ENCODE measurements around the gene PAIP2B. TPM values are rescaled to one million over a fixed set of nuclear protein-coding genes. Genes with fewer than 3 reads are reported as not detected.

Gene PAIP2B
- total RNA-seq, 1 experiment from 2014 or later, result 1.1 TPM

GRCh38 chr2:71220743-71221142, 6.2 kb downstream of the PAIP2B start:
- TF ChIP-seq, protein P1, sequence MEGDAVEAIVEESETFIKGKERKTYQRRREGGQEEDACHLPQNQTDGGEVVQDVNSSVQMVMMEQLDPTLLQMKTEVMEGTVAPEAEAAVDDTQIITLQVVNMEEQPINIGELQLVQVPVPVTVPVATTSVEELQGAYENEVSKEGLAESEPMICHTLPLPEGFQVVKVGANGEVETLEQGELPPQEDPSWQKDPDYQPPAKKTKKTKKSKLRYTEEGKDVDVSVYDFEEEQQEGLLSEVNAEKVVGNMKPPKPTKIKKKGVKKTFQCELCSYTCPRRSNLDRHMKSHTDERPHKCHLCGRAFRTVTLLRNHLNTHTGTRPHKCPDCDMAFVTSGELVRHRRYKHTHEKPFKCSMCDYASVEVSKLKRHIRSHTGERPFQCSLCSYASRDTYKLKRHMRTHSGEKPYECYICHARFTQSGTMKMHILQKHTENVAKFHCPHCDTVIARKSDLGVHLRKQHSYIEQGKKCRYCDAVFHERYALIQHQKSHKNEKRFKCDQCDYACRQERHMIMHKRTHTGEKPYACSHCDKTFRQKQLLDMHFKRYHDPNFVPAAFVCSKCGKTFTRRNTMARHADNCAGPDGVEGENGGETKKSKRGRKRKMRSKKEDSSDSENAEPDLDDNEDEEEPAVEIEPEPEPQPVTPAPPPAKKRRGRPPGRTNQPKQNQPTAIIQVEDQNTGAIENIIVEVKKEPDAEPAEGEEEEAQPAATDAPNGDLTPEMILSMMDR (conservative IDR thresholded peaks at IDR 0.05; ENCODE audit: low read depth, low read length), result no peak
- no peak for TF ChIP-seq EZH2 (IDR thresholded peaks at IDR 0.05; ENCODE audit: borderline replicate concordance, low read depth, low read length, poor library complexity, severe bottlenecking)
- H3K4me1 ChIP-seq (ENCODE audit: insufficient read depth, low read length, poor library complexity, severe bottlenecking), result peaks cover 2% of the 10 kb centered on the region
- intact Hi-C loops (cut with micrococcal nuclease; ENCODE audit: unreplicated experiment), result no loop called here
- H3K4me3 ChIP-seq (ENCODE audit: low read depth, low read length, poor library complexity, severe bottlenecking), result no peak overlapping the region
- peaks cover 7% of the 10 kb centered on the region for H3K27me3 ChIP-seq (replicated peaks; ENCODE audit: insufficient read depth, low read depth, low read length, poor library complexity)
- no peaks in the 10 kb centered on the region for H3K36me3 ChIP-seq (ENCODE audit: insufficient read depth, low read length, poor library complexity, severe bottlenecking)
- ChIA-PET POLR2A (ENCODE audit: low non-redundant PET) (no interaction called here), CTCF (no interaction called here)
- no peak overlapping the region for H3K27ac ChIP-seq (ENCODE audit: low read depth, low read length, poor library complexity, severe bottlenecking)
- no peak for DNase-seq (ENCODE audit: low spot score)
- no peaks in the 10 kb centered on the region for H3K9me3 ChIP-seq (ENCODE audit: low read depth, low read length, poor library complexity, severe bottlenecking)
- BruUV-seq (replicated peaks), result no TSS peak

DNA sequence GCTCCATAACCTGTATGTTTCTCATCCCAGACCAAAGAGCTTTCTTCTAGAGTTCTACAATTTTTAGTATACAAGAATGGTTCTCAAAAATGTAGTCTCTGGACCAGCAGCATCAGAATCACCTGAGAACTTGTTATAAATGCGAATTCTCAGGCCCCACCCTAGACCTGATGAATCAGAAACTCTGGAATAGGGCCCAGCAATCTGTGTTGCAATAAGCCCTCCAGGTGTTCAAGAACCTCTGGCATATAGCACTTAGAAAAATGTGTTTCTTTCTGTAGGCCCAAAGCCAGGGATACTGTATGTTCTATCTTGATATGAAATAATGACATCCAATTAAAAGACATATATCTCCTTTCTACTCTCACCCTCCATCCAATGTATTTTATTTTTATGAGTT, 10.4 kb downstream of the PAIP2B start:
- TF ChIP-seq, protein P1 (conservative IDR thresholded peaks at IDR 0.05; ENCODE audit: low read depth, low read length), result no peak
- TF ChIP-seq EZH2 (IDR thresholded peaks at IDR 0.05; ENCODE audit: borderline replicate concordance, low read depth, low read length, poor library complexity, severe bottlenecking), result no peak
- no peak for DNase-seq (ENCODE audit: low spot score)
- BruUV-seq (replicated peaks), result no TSS peak
- Histone ChIP-seq H3K4me1 (ENCODE audit: insufficient read depth, low read length, poor library complexity, severe bottlenecking) (no peaks in the 10 kb centered on the region), H3K27ac (ENCODE audit: low read depth, low read length, poor library complexity, severe bottlenecking) (no peak overlapping the region), H3K9me3 (ENCODE audit: low read depth, low read length, poor library complexity, severe bottlenecking) (no peaks in the 10 kb centered on the region), H3K4me3 (ENCODE audit: low read depth, low read length, poor library complexity, severe bottlenecking) (no peak overlapping the region), H3K27me3 (replicated peaks; ENCODE audit: insufficient read depth, low read depth, low read length, poor library complexity) (peaks cover 3% of the 10 kb centered on the region), H3K36me3 (ENCODE audit: insufficient read depth, low read length, poor library complexity, severe bottlenecking) (no peaks in the 10 kb centered on the region)
- CTCF ChIA-PET, result no interaction called here
- POLR2A ChIA-PET (ENCODE audit: low non-redundant PET), result no interaction called here
- intact Hi-C loops (cut with micrococcal nuclease; ENCODE audit: unreplicated experiment), result no loop called here

GRCh38 chr2:71215447-71215846, 11.5 kb downstream of the PAIP2B start:
- no peak overlapping the region for H3K27ac ChIP-seq (ENCODE audit: low read depth, low read length, poor library complexity, severe bottlenecking)
- ChIA-PET POLR2A (ENCODE audit: low non-redundant PET) (no interaction called here), CTCF (no interaction called here)
- TF ChIP-seq, protein P1 (conservative IDR thresholded peaks at IDR 0.05; ENCODE audit: low read depth, low read length), result no peak
- TF ChIP-seq EZH2 (IDR thresholded peaks at IDR 0.05; ENCODE audit: borderline replicate concordance, low read depth, low read length, poor library complexity, severe bottlenecking), result no peak
- H3K36me3 ChIP-seq (ENCODE audit: insufficient read depth, low read length, poor library complexity, severe bottlenecking), result no peaks in the 10 kb centered on the region
- H3K4me1 ChIP-seq (ENCODE audit: insufficient read depth, low read length, poor library complexity, severe bottlenecking), result no peaks in the 10 kb centered on the region
- no TSS peak for BruUV-seq (replicated peaks)
- no peak overlapping the region for H3K4me3 ChIP-seq (ENCODE audit: low read depth, low read length, poor library complexity, severe bottlenecking)
- no peaks in the 10 kb centered on the region for H3K9me3 ChIP-seq (ENCODE audit: low read depth, low read length, poor library complexity, severe bottlenecking)
- no peak for DNase-seq (ENCODE audit: low spot score)
- H3K27me3 ChIP-seq (replicated peaks; ENCODE audit: insufficient read depth, low read depth, low read length, poor library complexity), result peaks cover 3% of the 10 kb centered on the region
- intact Hi-C loops (cut with micrococcal nuclease; ENCODE audit: unreplicated experiment), result no loop called here
